Progenitor cell of endocrine pancreas (in vitro differentiated cells): ENCODE measurements around the gene TANK. TPM values are rescaled to one million over a fixed set of nuclear protein-coding genes. Genes with fewer than 3 reads are reported as not detected.
A peak's percentile ranks its signal among the peaks of the same experiment; 100 is the strongest.
"Not testable (repeated sequence)": the region's sequence is repeated elsewhere in the genome, so short reads cannot be mapped to it uniquely, and the experiment has no call there.

Experiments used
- DNase-seq: peaks from one replicate; pipeline ENCODE4 v3.0.0; 2021; ENCODE audit warnings: low spot score; ENCODE audit not compliant: unreplicated experiment
- H3K27ac Mint-ChIP-seq: 2 replicates; pipeline ENCODE4 v1.8.0; 2021; ENCODE audit warnings: mild to moderate bottlenecking, moderate library complexity, mixed read lengths
- H3K27me3 Mint-ChIP-seq: 2 replicates; pipeline ENCODE4 v1.8.0; 2021; ENCODE audit warnings: mixed read lengths
- H3K36me3 Mint-ChIP-seq: 2 replicates; pipeline ENCODE4 v1.8.0; 2022; ENCODE audit warnings: mixed read lengths; ENCODE audit not compliant: insufficient read depth
- H3K4me1 Mint-ChIP-seq: 2 replicates; pipeline ENCODE4 v1.8.0; 2021; ENCODE audit warnings: low read depth, mixed read lengths
- H3K4me3 Mint-ChIP-seq: 2 replicates; pipeline ENCODE4 v1.8.0; 2021; ENCODE audit warnings: low read depth, mild to moderate bottlenecking, moderate library complexity, mixed read lengths
- H3K9me3 Mint-ChIP-seq: 2 replicates; pipeline ENCODE4 v1.8.0; 2021; ENCODE audit warnings: low read depth, mixed read lengths
- CTCF ChIP-seq: fragments of 200-600 bp; sonication (generic); IDR thresholded peaks from one replicate; pipeline ENCODE4 v1.5.0; 2021; ENCODE audit warnings: antibody characterized with exemption, mild to moderate bottlenecking; ENCODE audit not compliant: unreplicated experiment
- total RNA-seq: library from RNA; stranded (reverse); gene quantifications from 2 replicates; pipeline ENCODE4 v1.2.1, GENCODE V29; 2021

TANK gene
- total RNA-seq, 1 donor from 2014 or later: 33.5 TPM

- DNase-seq: peak; percentile 20
- peak overlapping the region; percentile 71 for H3K27ac Mint-ChIP-seq
- no peaks in the 10 kb centered on the region for H3K36me3 Mint-ChIP-seq
- no peaks in the 10 kb centered on the region for H3K9me3 Mint-ChIP-seq
- peak; percentile 17 for TF ChIP-seq CTCF
- peaks cover 38% of the 10 kb centered on the region for H3K27me3 Mint-ChIP-seq
- peak overlapping the region; percentile 82 for H3K4me3 Mint-ChIP-seq
- H3K4me1 Mint-ChIP-seq: peaks cover 7% of the 10 kb centered on the region
Observed at GRCh38 chr2:161238560-161239325, 78.5 kb downstream of the TANK start.

- DNase-seq: no peak
Observed at GRCh38 chr2:161239326-161240109, 79.3 kb downstream of the TANK start.

GRCh38 chr2:161241894-161242293, 81.7 kb downstream of the TANK start:
- Mint-ChIP-seq H3K9me3 (no peaks in the 10 kb centered on the region), H3K27ac (no peak overlapping the region), H3K27me3 (peaks cover 42% of the 10 kb centered on the region)

More at GRCh38 chr2:161239326-161240109, 79.3 kb downstream of the TANK start:
- Mint-ChIP-seq H3K9me3 (no peaks in the 10 kb centered on the region), H3K4me1 (peaks cover 9% of the 10 kb centered on the region), H3K4me3 (peak overlapping the region; percentile 82), H3K36me3 (no peaks in the 10 kb centered on the region), H3K27ac (no peak overlapping the region), H3K27me3 (peaks cover 40% of the 10 kb centered on the region)
- TF ChIP-seq CTCF: no peak

GRCh38 chr2:161243312-161243711, 83.1 kb downstream of the TANK start:
- H3K27me3 Mint-ChIP-seq: peaks cover 38% of the 10 kb centered on the region
- H3K27ac Mint-ChIP-seq: no peak overlapping the region
- H3K9me3 Mint-ChIP-seq: no peaks in the 10 kb centered on the region
- no peak overlapping the region for H3K4me3 Mint-ChIP-seq
- DNase-seq: no peak
- no peak for TF ChIP-seq CTCF
- peaks cover 11% of the 10 kb centered on the region for H3K4me1 Mint-ChIP-seq
- no peaks in the 10 kb centered on the region for H3K36me3 Mint-ChIP-seq

More at GRCh38 chr2:161241894-161242293, 81.7 kb downstream of the TANK start:
- TF ChIP-seq CTCF: no peak
- no peak for DNase-seq
- peaks cover 16% of the 10 kb centered on the region for H3K4me1 Mint-ChIP-seq
- no peak overlapping the region for H3K4me3 Mint-ChIP-seq
- H3K36me3 Mint-ChIP-seq: no peaks in the 10 kb centered on the region

GRCh38 chr2:161243905-161244304, 83.7 kb downstream of the TANK start:
- H3K27ac Mint-ChIP-seq: peak overlapping the region; percentile 92
- H3K4me1 Mint-ChIP-seq: peaks cover 11% of the 10 kb centered on the region
- H3K36me3 Mint-ChIP-seq: no peaks in the 10 kb centered on the region
- no peaks in the 10 kb centered on the region for H3K9me3 Mint-ChIP-seq
- H3K4me3 Mint-ChIP-seq: peak overlapping the region; percentile 80
- no peak for TF ChIP-seq CTCF
- peaks cover 35% of the 10 kb centered on the region for H3K27me3 Mint-ChIP-seq
- DNase-seq: no peak

GRCh38 chr2:161244387-161245260, 84.4 kb downstream of the TANK start:
- peak; percentile 41 for DNase-seq
- H3K36me3 Mint-ChIP-seq, H3K9me3 Mint-ChIP-seq: not testable (repeated sequence)
- Mint-ChIP-seq H3K27me3 (peaks cover 35% of the 10 kb centered on the region), H3K27ac (peak overlapping the region; percentile 97), H3K4me3 (peak overlapping the region; percentile 84), H3K4me1 (peaks cover 11% of the 10 kb centered on the region)
